HG03045 (cell line): ENCODE data around the gene SREBF2.

Experiments
- ATAC-seq: cut with Tn5 transposase; IDR thresholded peaks from one replicate; pipeline ENCODE4 v1.9.1; 2021; ENCODE audit warnings: mild to moderate bottlenecking, moderate library complexity; ENCODE audit not compliant: unreplicated experiment

The SREBF2 gene

DNA sequence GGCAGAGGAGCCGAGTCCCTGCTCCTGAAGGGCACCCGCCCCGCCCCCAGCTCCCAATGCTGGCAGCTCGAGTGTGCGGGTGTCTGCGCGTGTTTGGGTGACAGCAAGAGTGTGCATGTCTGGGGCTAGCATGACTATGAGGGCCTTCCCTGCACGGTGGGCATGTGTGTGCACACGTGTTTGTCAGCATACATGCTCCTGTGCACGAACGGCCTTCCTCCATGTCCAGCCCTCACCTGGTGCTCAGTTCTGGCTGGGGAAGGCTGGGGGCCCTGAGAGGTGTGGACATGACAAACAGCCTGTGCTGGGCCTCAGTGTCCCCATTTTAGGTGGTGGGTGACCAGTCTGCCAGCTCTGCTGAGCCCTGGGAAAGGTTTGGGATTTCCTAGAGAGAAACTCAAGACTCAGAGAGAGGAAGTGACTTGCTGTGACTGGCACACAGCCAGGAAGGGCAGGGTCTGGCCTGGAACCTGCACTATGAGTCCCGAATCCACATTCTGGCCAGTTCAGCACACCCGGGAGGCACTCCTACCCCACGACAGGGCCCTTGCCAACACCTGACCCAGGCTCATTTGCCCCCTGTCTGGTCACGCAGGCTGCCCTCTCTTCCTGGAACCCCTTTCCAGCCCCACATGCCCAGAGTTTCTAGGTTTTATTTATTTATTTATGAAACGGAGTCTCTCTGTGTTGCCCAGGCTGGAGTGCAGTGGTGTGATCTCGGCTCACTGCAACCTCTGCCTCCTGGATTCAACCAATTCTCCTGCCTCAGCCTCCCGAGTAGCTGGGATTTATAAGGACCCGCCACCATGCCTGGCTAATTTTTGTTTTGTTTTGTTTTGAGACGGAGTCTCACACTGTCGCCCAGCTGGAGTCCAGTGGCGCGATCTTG is 85.2 kb downstream of the SREBF2 start:
- ATAC-seq, result no peak

DNA sequence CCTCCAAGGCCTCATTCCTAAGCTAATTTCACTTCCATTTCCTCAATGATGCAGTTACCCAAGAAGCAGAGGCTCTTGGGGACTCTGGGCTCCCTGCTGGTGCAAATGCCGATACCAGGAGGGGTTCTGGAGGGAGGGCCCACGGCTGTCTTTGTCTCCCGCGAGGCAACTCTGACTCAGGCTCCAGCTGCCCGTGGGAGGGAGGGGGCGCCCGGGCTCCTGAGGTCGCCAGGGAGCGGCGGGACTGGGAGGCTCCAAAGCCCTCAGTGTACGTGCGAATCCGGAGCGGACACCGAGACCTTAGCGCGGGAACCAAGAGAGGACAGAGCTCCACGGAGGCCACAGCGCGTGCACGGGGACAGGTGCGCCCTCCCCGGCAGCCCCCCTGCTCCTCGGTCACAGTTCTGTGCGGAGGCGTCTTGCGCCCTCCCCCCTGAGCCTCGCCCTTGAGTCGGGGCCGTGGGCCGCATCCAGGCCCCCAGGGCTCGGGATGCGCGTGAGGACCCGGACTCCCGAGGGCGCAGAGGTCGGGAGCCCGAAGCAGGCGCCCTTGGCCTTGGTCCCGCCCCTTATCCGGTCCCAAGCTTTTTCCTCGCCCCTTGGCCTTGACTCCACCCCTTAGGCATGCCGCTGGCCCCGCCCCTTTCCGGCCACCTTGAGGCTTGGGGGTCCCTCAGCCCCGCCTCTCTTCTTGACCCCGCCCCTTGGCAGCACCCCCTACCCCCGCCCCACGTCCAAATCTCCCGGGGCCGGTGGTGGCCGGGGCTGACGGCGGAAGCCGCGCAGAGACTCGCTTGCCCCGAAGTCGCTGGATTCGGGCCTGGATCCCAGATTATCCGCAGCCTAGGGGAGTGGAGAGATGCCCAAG is 86.7 kb downstream of the SREBF2 start:
- peak; percentile 49 for ATAC-seq

DNA sequence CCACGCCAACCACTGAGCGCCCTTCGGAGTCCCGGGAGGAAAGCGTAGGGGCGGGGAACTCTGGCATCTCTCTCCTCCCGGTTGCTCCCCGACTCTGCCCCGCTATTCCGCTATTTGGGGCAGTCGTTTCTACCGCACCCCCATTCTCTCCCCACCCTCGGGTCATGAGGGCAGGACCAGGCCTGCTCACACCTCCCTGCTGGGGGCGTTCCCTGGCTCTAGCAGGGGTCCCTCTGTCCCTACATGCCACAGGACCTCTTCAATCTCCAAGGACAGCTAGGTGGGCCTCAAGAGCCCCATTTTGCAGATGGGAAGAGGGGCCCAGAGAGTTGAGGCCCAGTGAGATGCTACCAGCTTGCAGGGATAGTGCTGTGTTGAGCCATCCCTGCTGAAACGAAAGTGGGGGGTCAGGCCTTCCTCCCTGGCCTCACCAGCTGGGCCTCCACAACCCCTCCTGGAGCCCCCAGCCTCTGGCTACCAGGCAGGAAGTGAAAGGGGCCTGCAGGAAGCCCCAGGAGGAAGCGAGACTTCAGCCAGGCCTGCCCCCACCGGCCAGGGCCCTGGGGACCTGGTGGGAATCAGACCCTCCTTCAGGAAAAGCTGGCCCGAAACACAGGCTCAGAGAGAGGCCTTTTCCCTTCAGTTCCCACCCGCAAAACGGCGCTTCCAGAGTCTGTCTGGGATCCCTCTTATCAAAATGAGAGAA is 87.5 kb downstream of the SREBF2 start:
- peak; percentile 12 for ATAC-seq

DNA sequence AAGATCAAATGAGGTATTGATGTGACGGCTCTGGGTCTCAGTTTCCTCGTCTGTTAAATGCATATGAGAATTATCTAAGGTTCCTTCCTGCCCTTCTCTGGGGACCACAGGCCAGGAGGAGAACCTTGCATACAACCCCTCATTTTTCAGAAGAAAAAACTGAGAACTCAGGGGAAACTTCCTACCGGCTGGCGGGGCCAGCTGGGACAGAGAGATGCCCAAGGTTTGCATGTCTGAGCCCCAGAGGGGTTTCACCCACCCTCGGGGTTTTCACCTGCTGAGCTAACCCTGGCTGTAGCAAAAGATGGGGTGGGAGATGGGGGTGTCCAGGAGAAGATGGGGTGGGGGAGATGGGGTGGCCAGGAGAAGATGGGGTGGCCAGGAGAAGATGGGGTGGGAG is 89.4 kb downstream of the SREBF2 start:
- no peak for ATAC-seq

DNA sequence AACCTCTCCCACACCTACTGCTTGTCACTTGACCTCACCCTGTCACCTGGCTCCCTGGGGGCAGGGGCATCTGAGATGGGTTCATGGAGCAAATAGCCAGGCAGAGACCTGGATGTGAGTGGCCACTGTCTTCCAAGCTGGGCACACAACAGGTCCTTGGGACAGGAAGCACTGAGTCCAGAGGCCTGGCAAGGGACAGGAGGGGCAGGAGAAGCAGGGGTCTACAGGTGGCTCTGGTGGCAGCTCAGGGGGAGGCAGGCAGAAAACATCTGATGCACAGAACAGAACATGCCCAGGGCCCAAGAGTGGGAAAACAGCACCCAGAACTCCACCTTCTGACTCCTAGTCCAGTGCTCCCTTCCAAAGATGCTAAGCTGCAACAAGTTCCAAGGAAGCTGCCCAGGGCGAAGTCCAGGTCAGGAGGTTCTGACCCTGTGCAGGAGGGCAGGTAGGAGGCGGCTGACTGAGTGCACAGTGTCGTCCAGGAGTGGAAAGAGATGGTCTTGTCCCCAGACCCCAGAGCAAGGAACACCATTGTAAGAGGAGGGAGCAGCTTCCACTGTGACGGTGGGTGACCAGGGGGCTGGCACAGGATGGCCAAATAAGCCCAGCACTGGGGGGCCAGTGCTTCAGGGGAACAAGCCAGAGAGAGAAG is 90.2 kb downstream of the SREBF2 start:
- ATAC-seq, result no peak

DNA sequence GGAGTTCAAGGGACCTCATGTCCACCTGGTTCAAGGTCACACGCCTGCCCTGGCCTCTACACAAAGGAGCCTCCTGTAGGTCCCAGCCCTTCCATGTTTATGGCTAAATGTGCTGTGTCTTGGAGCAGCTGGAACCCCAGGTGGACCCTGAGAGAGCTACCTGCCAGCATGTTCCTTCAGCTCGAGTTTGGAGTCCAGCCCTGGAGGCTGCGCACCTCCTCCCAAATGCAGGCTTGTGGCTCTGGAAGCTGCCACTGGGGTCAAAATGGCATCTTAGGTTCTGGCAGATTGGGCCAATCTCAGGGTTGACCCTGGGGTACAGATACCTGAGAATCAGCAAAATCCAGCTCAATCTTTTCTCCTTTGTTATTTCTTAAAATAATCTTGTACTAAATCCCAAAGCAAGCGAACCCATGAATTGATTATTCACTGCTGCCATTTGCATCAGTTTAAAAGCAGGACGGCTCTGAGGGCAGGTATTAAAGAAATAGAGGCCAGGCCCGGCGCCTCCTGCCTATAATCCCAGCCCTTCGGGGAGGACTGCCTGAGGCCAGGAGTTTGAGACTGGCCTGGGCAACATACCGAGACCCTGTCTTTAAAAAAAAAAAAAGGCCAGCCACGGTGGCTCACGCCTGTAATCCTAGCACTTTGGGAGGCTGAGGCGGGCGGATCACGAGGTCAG is 90.8 kb downstream of the SREBF2 start:
- no peak for ATAC-seq

DNA sequence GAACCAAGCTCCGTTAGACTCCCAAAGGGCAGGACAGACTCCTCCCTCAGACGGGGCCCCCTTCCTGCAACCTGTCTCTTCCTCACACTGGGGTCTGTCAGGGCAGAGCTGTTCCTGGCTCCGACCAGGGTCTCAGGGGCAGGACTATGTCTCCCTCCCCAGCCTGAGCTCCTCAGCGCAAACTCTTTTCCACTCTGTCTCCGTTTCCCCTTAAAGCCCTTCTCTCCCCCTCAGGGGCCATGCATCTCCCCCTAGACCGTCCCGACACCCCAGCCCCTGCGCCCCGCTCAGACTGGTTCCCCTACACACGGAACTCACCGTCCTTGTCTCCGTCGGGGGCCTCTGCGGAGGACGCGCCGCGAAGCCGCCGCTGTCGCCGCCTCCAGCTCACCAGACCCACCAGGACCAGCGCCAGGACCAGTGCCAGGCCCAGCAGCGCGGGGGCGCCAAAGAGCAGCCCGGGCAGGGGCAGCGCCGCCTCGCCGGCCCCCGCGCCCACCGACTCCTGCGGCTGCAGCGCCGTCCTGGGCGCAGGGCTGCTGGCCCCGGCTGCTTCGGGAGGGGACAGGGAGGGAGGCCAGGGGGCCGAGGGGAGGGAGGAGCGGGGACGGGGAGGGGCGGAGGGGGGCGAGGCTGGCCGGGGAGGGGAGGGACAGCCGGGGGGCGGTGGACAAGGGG is 93.0 kb downstream of the SREBF2 start:
- peak; percentile 38 for ATAC-seq

DNA sequence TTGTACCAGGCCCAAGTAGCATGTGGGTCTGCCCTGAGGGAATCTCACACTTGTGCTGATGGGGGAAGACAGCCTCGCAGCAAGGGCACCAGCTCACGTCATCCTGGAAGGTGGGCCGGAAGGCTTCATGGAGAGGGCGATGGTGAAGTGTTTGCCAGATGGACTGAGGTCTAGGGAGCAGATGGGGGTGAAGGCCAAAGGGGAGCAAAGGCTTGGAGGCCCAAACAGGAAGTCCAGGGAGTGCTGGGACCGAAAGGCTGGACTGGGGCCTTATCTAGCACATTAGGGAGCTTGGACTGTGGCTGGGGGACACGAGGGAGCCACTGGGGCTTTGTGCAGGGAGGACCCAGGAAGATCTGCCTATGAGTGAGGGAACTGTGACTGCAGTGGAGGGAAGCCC is 94.9 kb downstream of the SREBF2 start:
- no peak for ATAC-seq

DNA sequence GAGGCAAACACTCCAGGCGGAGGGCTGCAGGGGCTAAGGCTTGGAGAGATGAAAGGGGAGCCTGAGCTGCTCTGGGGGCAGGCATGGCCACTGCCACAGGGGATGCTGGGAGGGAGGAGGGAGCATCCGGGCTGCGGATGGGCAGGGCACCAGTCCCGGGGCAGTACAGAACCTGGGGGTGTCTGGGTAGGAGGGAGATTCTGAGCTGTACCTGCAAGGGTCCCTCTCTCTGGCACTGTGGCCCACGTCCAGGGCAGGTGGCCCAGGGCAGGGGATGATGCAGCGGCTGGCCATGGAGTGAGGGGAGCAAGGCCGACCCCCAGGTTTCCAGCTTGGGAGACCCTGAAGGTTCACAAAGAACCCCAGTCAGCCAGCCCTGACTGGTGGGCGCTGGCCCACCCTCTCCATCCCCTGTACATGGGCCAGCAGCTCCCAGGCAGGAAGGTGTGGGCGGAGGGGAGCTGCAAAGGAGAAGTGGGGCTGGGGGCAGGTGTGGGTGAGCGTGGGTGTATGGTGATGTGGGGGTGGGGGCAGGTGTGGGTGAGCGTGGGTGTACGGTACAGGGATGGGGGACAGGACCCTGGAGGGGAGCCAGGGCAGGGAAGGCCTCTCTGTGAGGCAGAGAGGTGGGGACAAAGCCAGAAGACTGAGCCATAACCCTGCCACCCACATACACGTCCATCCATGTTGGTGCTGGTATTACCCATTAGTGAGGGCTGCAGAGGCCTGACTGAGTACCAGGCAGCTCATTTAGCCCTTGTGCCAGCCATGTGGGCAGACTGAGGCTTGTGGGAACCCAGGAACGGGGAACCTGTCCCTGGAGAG is 95.9 kb downstream of the SREBF2 start:
- ATAC-seq, result no peak

DNA sequence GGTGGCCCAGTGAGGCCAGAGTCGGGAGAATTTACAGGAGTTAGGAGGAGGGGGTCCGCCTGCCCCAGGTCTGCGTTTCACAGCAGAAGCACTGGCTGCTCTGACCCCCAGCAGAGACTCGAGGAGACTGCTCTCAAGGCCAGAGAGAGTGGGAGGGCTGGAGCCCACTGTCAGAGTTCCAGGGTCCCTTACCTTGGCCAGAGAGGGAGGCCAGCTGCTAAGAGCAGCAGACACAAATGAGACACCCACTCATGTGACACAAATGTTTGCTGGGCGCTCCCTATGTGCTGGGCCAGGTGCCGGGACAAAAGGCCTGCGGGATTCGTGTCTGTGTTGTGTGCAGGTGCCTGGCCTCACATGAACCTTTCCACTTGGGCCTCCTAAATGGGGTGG is 96.5 kb downstream of the SREBF2 start:
- no peak for ATAC-seq

DNA sequence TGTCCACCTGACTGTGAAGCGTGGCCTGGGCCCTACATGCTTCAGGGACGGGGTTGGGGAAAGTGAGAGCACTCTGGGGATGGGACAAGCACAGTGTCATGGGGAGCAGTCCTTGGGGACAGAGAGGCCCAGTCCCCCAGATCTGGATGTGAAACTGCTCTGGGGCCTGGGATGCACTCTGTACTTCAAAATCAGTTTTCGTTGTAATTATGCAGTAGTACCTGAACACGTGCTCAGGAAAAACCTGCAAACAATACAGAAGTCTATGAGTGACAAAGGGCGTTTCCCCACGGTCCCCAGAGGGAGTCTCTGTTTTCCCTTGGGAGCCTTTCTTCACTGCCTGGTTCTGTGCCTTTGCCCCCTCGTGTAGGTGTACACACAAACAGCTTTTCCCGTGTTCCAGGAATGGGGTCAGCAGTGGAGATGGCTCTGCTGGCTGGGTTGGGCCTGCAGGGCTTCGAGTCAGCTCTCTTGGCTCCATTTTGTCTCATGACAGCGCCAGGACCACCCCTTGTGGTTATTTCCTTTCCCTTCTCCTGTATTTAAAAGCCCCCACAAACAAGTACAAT is 98.9 kb downstream of the SREBF2 start:
- ATAC-seq, result no peak

DNA sequence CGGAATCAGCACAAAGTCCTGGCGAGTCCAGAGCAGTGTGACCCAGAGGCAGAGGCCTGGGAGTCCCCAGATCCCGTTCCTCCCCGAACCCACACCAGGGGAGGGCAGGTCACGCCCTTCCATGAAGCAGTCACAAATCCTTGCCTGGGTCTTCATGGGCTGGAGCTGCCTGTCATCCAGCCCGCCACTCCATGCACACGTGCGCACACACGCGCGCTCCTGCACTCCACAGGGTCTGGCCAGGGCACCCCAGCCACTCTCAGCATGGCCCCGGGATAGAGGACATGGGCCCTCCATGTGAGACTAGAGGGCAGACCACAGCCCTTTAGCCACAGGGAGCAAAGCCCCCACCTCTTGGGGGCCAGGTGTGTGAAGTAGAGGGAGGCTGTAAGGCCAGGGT is 99.4 kb downstream of the SREBF2 start:
- ATAC-seq, result no peak

DNA sequence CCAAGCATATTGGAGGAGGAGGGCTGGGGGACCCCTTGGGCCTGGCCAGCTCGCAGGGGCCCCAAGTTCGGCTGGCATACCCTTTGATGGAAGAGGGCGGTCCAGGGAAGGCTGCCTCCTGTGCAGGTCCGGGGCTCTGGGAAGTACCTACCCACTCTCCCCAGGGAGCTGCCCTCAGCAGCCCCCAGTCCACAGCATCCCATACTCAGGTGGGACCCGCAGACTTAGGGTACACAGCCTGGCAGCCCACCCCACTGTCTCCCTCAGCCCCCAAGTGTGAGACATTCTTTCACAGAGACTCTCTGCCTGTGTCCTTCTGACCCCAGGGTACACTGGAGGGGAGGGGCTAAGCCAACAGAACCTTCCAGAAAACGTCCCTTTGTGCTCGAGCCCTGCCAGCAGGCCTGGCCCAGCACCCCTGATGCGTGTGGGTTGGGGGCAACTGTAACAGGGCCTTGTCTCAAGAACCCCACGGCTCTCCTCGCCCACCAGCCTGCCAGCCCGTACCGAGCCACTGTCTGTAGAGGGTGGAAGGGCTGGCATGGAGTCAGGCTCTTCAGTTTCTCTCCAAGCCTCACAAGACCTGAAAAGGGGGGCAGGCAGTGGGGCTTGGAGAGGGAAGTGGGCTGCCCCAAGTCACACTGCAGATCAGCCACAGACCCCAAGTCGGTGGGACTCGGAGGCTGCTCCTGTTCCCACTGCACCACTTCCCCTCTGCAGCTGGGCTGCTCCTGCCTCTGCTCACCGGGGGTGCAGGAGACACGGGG is 100.7 kb downstream of the SREBF2 start:
- no peak for ATAC-seq

DNA sequence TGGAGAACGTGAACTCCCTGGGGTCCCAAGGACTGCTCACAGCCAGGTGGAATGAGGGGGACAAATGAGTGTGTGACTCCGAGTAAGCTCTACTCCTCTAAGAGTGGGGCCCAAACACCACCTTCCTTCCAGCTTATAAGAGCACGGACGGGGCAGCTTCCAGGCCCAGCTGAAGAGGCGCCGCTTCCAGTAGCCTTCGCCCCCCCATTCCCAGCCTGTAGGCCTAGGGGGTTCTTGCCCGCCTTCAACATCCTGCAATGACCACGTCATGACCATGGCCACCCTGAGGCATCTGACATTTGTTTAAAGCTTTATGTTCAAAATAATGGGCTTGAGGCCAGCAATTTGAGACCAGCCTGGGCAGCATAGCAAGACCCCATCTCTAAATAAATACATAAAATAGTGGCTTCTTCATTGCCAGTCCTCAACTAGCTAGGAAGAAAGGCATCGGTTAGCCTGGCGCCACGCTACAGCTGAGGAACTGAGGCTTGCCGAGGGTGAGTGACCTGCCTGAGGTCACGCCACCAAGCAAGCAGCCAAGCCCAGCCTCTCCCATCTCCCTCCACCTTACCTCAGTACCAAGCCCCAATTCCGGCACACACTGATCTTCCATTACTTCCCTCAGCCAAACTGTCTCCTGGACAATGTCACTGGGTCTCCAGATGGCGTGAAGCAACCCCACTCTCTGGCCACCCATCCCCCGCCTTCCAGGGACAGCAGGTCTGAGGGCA is 101.5 kb downstream of the SREBF2 start:
- no peak for ATAC-seq

DNA sequence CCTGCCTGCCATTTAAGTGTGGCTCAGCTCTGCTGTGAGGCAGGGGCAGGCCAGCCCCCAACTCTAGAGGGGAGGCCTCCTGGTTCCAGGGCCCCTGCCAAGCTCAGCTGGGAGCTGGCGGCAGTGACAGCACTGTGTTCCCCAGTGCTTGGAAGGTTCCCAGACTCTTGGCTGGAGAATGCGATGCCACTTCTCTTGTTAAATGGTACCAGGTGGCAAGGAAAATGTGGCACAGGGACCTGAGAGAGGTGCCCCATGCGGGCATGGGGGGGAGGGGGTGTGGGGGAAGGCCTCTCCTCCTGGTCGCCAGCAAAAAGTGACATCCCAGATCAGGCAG is 102.1 kb downstream of the SREBF2 start:
- ATAC-seq, result no peak

DNA sequence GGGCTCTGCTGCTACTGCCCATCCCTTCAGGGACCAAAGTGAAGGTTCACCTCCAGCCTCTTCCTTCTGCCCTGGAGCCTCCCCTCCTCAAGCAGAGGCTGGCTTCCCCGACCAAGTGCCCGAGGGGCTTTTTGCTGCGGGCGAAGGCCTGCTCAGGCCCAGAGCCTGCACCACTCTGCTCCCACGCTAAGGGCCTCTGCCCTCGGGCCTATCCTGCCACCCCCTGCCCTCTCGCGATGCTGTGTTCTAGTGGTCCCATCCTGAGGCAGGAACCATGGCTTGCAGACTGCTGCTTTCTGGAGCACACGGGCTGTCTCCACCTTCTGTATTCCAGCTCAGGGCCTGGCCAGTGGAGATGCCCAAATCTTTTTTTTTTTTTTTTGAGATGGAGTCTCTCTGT is 102.6 kb downstream of the SREBF2 start:
- no peak for ATAC-seq

DNA sequence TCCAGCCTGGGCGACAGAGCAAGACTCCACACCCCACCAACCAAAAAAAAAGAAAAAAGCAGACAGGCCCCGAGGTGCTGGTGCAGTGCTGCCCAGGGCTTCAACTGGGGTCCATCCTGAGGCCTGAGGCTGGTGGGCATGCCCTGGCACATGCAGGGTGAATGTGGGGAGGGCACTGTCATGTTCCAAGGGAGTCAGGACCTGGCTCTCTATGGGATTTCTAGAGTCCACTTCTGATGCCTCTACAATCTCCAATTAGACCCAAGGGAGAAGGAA is 103.9 kb downstream of the SREBF2 start:
- no peak for ATAC-seq
